Tibial nerve (tissue), 4 donors: Measurements from ENCODE around the gene TEAD4. TPM values are rescaled to one million over a fixed set of nuclear protein-coding genes. Genes with fewer than 3 reads are reported as not detected.

Source experiments
- DNase-seq, 2 donors: peaks; one replicate each; pipeline ENCODE4 v3.0.0-alpha.2; 2019; ENCODE audit warnings: low spot score in 2 of 2
- H3K27ac ChIP-seq, 4 donors: fragments of 200-600 bp; sonication (generic) in 3 of 4; one replicate each; pipeline ENCODE4 v1.5.1; 2017 to 2019; ENCODE audit warnings: mild to moderate bottlenecking in 1 of 4
- H3K27me3 ChIP-seq, 2 donors: fragments of 200-600 bp; sonication (generic) in 1 of 2; one replicate each; pipeline versions ENCODE4 v1.5.1 to v1.6.0; 2017 to 2019
- H3K36me3 ChIP-seq, 3 donors: fragments of 200-600 bp; sonication (generic); one replicate each; pipeline ENCODE4 v1.5.1; 2018 to 2019
- H3K4me1 ChIP-seq, 4 donors: fragments of 200-600 bp; sonication (generic) in 3 of 4; one replicate each; pipeline ENCODE4 v1.5.1; 2017 to 2019
- H3K4me3 ChIP-seq, 4 donors: fragments of 200-600 bp; sonication (generic) in 3 of 4; one replicate each; pipeline ENCODE4 v1.5.1; 2017 to 2019; ENCODE audit warnings: mild to moderate bottlenecking in 1 of 4, moderate library complexity in 1 of 4
- H3K9me3 ChIP-seq, 4 donors: fragments of 200-600 bp; sonication (generic) in 3 of 4; one replicate each; pipeline ENCODE4 v1.5.1; 2017 to 2019
- EP300 ChIP-seq, 2 donors: sonication (generic); formaldehyde crosslinking; IDR thresholded peaks; one replicate each; pipeline ENCODE4 v1.6.1; 2017; ENCODE audit warnings: antibody characterized with exemption in 2 of 2, mild to moderate bottlenecking in 1 of 2
- POLR2A ChIP-seq, 2 donors: fragments of 450-650 bp; IDR thresholded peaks; one replicate each; pipeline ENCODE4 v1.6.1; 2017; ENCODE audit warnings: antibody characterized with exemption in 2 of 2, mild to moderate bottlenecking in 2 of 2, moderate library complexity in 2 of 2
- WGBS, 2 donors: methylation state at CpG; one replicate each; pipeline ENCODE4 v1.1.5; 2018; 5-methylcytosine and 5-hydroxymethylcytosine counted together
- total RNA-seq, 4 donors: library from RNA; depleted of rRNA; stranded (reverse); fragments of >200 nt; gene quantifications; one replicate each; pipeline ENCODE4 v1.1.0, GENCODE V29; 2016
- TF ChIP-seq, protein P1 (sequence below), 5 experiments: fragments of 200-600 bp in 3 of 5; fragments of 450-650 bp in 2 of 5; sonication (generic) in 3 of 5; IDR thresholded peaks; one replicate each; pipeline ENCODE4 v1.5.1; 2016 to 2019; ENCODE audit warnings: antibody characterized with exemption in 5 of 5, mild to moderate bottlenecking in 3 of 5, moderate library complexity in 2 of 5

Gene TEAD4
- total RNA-seq, 4 donors from 2014 or later, result 17.2 to 34.2 (median 23.5) TPM

DNA sequence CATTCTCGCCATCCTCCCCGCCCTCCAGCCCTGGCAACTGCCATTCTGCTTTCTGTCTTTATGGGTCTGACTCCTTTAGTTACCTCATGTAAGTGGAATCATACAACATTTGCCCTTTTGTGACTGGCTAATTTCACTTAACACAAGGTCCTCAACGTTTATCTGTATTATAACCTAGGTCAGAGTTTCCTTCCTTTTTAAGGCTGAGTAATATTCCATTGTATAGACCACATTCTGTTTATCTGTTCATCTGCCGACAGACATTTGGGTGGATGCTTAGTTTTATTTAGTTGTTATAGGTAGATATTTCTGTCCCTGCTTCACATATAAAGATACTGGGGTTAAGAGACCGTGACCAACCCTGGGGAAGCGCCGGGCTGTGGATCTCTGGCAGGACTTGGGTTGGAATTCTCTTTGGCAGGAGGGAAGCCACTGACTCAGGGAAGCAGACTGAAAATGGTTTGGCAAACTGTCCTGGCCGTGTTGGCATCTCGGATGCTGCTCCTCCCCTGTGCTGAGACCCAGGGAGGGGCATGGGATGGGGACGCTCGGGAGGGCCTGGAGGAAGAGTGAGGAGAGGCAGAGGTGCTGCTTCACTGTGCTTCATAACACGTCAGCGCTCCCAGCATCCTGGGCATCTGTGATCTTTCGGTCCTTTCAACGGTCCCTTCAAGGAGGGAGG lies 38.9 kb downstream of the TEAD4 start:
- H3K27me3 ChIP-seq, result no peaks in the 10 kb centered on the region
- no peaks in the 10 kb centered on the region for H3K9me3 ChIP-seq
- no peaks in the 10 kb centered on the region for H3K36me3 ChIP-seq
- DNase-seq, result no peak
- TF ChIP-seq POLR2A (IDR thresholded peaks at IDR 0.05) (no peak), EP300 (IDR thresholded peaks at IDR 0.05) (no peak)
- TF ChIP-seq, protein P1, sequence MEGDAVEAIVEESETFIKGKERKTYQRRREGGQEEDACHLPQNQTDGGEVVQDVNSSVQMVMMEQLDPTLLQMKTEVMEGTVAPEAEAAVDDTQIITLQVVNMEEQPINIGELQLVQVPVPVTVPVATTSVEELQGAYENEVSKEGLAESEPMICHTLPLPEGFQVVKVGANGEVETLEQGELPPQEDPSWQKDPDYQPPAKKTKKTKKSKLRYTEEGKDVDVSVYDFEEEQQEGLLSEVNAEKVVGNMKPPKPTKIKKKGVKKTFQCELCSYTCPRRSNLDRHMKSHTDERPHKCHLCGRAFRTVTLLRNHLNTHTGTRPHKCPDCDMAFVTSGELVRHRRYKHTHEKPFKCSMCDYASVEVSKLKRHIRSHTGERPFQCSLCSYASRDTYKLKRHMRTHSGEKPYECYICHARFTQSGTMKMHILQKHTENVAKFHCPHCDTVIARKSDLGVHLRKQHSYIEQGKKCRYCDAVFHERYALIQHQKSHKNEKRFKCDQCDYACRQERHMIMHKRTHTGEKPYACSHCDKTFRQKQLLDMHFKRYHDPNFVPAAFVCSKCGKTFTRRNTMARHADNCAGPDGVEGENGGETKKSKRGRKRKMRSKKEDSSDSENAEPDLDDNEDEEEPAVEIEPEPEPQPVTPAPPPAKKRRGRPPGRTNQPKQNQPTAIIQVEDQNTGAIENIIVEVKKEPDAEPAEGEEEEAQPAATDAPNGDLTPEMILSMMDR (IDR thresholded peaks at IDR 0.05), result no peak
- no peak overlapping the region for H3K27ac ChIP-seq
- no peak overlapping the region for H3K4me3 ChIP-seq
- no peaks in the 10 kb centered on the region for H3K4me1 ChIP-seq
- 90 to 91% methylated on average over 14 to 15 of the region's 15 CpGs for WGBS, 2 donors

DNA sequence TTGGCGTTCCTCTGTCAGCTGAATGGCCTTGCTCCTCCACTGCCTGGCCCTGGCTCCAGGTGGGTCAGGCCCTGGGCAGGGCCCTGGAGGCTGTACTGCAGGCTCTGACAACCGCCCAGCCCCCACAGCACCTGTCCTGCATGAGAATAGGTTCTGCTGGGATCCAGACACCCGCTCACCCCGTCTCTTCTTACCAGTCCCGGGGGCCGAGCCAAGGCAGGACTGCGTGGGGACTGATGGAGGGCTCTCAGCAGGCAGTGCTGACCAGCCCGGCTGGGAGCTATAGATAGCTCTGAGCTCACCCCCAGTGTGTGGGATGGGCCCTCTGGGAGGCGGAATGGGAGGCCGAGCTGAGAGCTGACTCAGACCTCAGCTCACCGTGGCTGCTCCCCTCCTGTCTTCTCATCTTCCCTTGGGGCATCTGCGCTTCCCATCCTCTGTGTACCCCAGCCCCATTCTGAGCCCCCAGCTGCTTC lies 39.6 kb downstream of the TEAD4 start:
- Histone ChIP-seq H3K9me3 (no peaks in the 10 kb centered on the region), H3K4me3 (no peak overlapping the region), H3K27ac (no peak overlapping the region), H3K36me3 (no peaks in the 10 kb centered on the region), H3K27me3 (no peaks in the 10 kb centered on the region), H3K4me1 (no peaks in the 10 kb centered on the region)
- WGBS, 2 donors, result 33 to 52% methylated on average over 10 of the region's 12 CpGs
- DNase-seq, result no peak
- TF ChIP-seq EP300 (IDR thresholded peaks at IDR 0.05), result no peak

DNA sequence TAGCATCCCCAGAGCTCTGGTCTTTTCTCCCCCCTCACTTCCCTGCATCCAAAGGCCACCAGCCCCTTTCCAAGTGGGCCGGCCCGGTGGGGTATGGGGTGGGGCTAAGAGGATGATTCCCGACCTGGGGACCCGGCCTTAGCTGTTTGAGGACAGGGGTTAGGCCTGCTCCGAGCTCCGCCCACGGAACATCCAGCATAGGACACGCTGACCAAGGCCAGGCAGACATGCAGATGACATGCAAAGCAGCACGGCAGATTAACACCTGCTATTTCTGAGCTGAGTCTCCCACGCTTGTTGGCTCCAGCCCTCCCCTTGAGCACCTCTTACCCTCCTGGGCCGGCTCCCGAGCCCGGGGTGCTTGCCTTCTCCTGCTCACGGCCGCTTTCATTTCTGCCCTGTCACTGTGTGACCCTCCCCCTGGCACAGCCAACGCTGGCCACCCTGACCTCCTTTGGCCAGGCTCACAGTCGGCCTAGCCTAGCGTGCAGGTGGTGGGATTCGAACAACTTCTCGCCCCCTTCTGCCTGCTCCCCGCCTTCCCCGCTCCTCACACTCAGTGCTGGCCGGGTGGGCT lies 40.2 kb downstream of the TEAD4 start:
- Histone ChIP-seq H3K9me3 (no peaks in the 10 kb centered on the region), H3K4me3 (no peak overlapping the region), H3K27ac (no peak overlapping the region), H3K4me1 (no peaks in the 10 kb centered on the region), H3K36me3 (no peaks in the 10 kb centered on the region), H3K27me3 (no peaks in the 10 kb centered on the region)
- 73 to 76% methylated on average over 23 of the region's 23 CpGs for WGBS, 2 donors
- TF ChIP-seq EP300 (IDR thresholded peaks at IDR 0.05) (no peak), POLR2A (IDR thresholded peaks at IDR 0.05) (no peak)
- TF ChIP-seq, protein P1 (IDR thresholded peaks at IDR 0.05), result no peak
- no peak for DNase-seq

DNA sequence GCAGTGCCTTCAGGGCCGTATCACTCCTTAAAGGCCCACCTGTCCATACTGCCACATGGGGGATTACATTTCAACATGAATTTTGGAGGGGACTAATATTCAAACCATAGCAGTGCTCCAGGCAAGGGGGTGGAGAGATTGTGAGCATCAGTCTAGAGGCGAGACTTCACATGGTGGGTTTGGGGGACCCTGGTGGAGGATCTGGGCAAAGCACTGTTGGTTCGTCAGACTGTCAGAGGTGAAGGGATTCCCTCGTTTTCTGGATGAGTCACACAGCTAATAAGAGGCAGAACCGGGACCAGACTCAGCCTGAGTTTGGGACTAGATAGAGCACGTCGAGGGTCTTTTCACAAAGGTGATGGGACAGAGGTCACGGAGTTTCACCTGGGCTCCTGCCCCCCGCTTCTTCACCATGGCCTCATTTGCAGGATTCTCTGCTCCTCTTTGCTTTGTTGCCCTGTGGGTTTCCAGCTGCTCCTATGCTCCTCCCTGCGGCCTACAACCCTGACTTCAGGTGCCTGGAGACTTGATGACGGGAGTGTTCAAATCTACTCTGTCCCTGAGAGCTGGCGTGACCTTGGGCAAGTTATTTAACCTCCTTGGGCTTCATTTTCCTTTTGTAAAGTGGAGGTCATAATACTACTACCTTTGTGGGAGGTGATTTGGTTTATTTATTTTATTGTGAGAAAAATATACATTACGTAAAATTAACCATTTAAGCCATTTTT lies 41.5 kb downstream of the TEAD4 start:
- WGBS, 2 donors, result 51 to 67% methylated on average over 13 of the region's 13 CpGs

DNA sequence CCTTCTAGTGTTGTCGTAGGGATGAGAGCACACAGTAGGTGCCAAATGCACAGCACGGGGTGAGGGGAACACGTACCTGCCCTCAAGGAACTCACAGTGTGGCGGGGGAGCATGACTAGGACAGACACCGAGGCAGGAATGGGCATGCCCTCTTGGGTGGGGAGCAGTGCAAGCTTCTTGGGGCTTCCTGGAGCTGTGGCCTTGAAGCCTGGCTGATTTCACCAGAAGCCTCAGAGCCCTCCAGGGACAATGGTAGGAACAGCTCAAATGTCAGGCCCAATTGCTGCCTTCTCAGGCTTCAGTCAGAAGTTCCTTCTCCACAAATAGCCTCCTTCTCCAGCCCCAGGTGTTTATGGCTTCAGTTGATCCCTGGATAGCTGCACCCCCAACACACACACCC lies 43.4 kb downstream of the TEAD4 start:
- WGBS, 2 donors, result 87 to 91% methylated on average over 5 of the region's 5 CpGs
- no peaks in the 10 kb centered on the region for H3K9me3 ChIP-seq
- TF ChIP-seq POLR2A (IDR thresholded peaks at IDR 0.05), result no peak
- TF ChIP-seq, protein P1 (IDR thresholded peaks at IDR 0.05), result no peak
- no peak for TF ChIP-seq EP300 (IDR thresholded peaks at IDR 0.05)
- H3K27ac ChIP-seq, result no peak overlapping the region
- no peaks in the 10 kb centered on the region for H3K36me3 ChIP-seq
- no peaks in the 10 kb centered on the region for H3K4me1 ChIP-seq
- DNase-seq, result no peak
- H3K4me3 ChIP-seq, result no peak overlapping the region
- no peaks in the 10 kb centered on the region for H3K27me3 ChIP-seq

More for the DNA sequence above, 41.5 kb downstream of the TEAD4 start:
- H3K9me3 ChIP-seq, result no peaks in the 10 kb centered on the region
- no peak overlapping the region for H3K27ac ChIP-seq
- TF ChIP-seq POLR2A (IDR thresholded peaks at IDR 0.05), result no peak
- H3K27me3 ChIP-seq, result no peaks in the 10 kb centered on the region
- no peak overlapping the region for H3K4me3 ChIP-seq
- no peak for DNase-seq
- no peaks in the 10 kb centered on the region for H3K4me1 ChIP-seq
- H3K36me3 ChIP-seq, result no peaks in the 10 kb centered on the region
